Fibroblast of skin of left quadriceps (primary cell): ENCODE results near the gene MARCHF6.
"Not testable (repeated sequence)": the region's sequence is repeated elsewhere in the genome, so short reads cannot be mapped to it uniquely, and the experiment has no call there.

Source experiments
- DNase-seq, 2 experiments: peaks; one replicate each; pipeline ENCODE4 v3.0.0-alpha.2; 2013; ENCODE audit warnings: low read depth in 2 of 2

Gene MARCHF6

GRCh38 chr5:10351199-10351905 lies 2.1 kb upstream of the MARCHF6 start:
- peak in 1 of 2 experiments; percentile 41 for DNase-seq

- no peak for DNase-seq
Measured at GRCh38 chr5:10351919-10352318, 1.6 kb upstream of the MARCHF6 start.

- DNase-seq: no peak
Measured at GRCh38 chr5:10352430-10353240, 860 bp upstream of the MARCHF6 start.

- DNase-seq: no peak
Measured at GRCh38 chr5:10354048-10354872, 765 bp downstream of the MARCHF6 start.

GRCh38 chr5:10355071-10355889 lies 1.8 kb downstream of the MARCHF6 start:
- peak; percentile 52 to 55 for DNase-seq

GRCh38 chr5:10358999-10359398 lies 5.5 kb downstream of the MARCHF6 start:
- no peak for DNase-seq

- DNase-seq: no peak
Measured at GRCh38 chr5:10360686-10361085, 7.2 kb downstream of the MARCHF6 start.

- DNase-seq: no peak
Measured at GRCh38 chr5:10363519-10364185, 10.2 kb downstream of the MARCHF6 start.

- no peak for DNase-seq
Measured at GRCh38 chr5:10364186-10364689, 10.7 kb downstream of the MARCHF6 start.

GRCh38 chr5:10365782-10366181 lies 12.3 kb downstream of the MARCHF6 start:
- no peak for DNase-seq

GRCh38 chr5:10366310-10367272 lies 13.1 kb downstream of the MARCHF6 start:
- no peak for DNase-seq

- DNase-seq: no peak
Measured at GRCh38 chr5:10367579-10367978, 14.1 kb downstream of the MARCHF6 start.

GRCh38 chr5:10370931-10371330 lies 17.4 kb downstream of the MARCHF6 start:
- DNase-seq: no peak

GRCh38 chr5:10371369-10371768 lies 17.9 kb downstream of the MARCHF6 start:
- not testable (repeated sequence) for DNase-seq

GRCh38 chr5:10372726-10373709 lies 19.5 kb downstream of the MARCHF6 start:
- no peak for DNase-seq

GRCh38 chr5:10374046-10375022 lies 20.8 kb downstream of the MARCHF6 start:
- DNase-seq: no peak

GRCh38 chr5:10375146-10375545 lies 21.7 kb downstream of the MARCHF6 start:
- DNase-seq: not testable (repeated sequence)
